Liver (tissue), 9 donors: ENCODE results near the gene LPP. TPM values are rescaled to one million over a fixed set of nuclear protein-coding genes. Genes with fewer than 3 reads are reported as not detected.

ENCODE experiments used
- DNase-seq: peaks from one replicate; pipeline ENCODE4 v3.0.0-alpha.2; 2017; ENCODE audit warnings: low spot score
- H3K27ac ChIP-seq, 2 donors: one replicate each; pipeline ENCODE4 v1.7.0; 2013; ENCODE audit warnings: inconsistent platforms in 2 of 2, low read length in 2 of 2, control low read depth in 1 of 2, low read depth in 1 of 2, mild to moderate bottlenecking in 1 of 2
- H3K27me3 ChIP-seq, 4 donors: one replicate each; pipeline versions ENCODE4 v1.6.1 to v1.7.0; 2013; ENCODE audit warnings: low read length in 3 of 4, inconsistent platforms in 1 of 4, mild to moderate bottlenecking in 1 of 4, moderate library complexity in 1 of 4; ENCODE audit not compliant: control insufficient read depth in 4 of 4, insufficient read depth in 4 of 4
- H3K36me3 ChIP-seq, 4 donors: one replicate each; pipeline versions ENCODE4 v1.6.1 to v1.7.0; 2013; ENCODE audit warnings: low read length in 3 of 4, mild to moderate bottlenecking in 3 of 4, low read depth in 1 of 4, moderate library complexity in 1 of 4; ENCODE audit not compliant: control insufficient read depth in 4 of 4, insufficient read depth in 3 of 4
- H3K4me1 ChIP-seq, 4 donors: one replicate each; pipeline versions ENCODE4 v1.6.1 to v1.7.0; 2013; ENCODE audit warnings: low read length in 3 of 4, mild to moderate bottlenecking in 3 of 4, moderate library complexity in 1 of 4; ENCODE audit not compliant: control insufficient read depth in 4 of 4, insufficient read depth in 4 of 4
- H3K4me3 ChIP-seq, 3 donors: one replicate each; pipeline versions ENCODE4 v1.6.1 to v1.7.0; 2013; ENCODE audit warnings: low read length in 3 of 3, control low read depth in 1 of 3, low read depth in 1 of 3, mild to moderate bottlenecking in 1 of 3
- H3K9ac ChIP-seq, 2 donors: one replicate each; pipeline ENCODE4 v1.7.0; 2013; ENCODE audit warnings: low read length in 2 of 2, mild to moderate bottlenecking in 2 of 2, moderate library complexity in 2 of 2, control low read depth in 1 of 2, low read depth in 1 of 2
- H3K9me3 ChIP-seq, 4 donors: one replicate each; pipeline versions ENCODE4 v1.6.1 to v1.7.0; 2013; ENCODE audit warnings: low read length in 3 of 4; ENCODE audit not compliant: control insufficient read depth in 4 of 4
- EGR1 ChIP-seq, 2 donors: IDR thresholded peaks; 2 replicates each; pipeline ENCODE4 v1.6.1; 2016 to 2018; ENCODE audit warnings: antibody characterized with exemption in 2 of 2, low read depth in 2 of 2
- FOXA1 ChIP-seq: IDR thresholded peaks from 2 replicates; pipeline ENCODE4 v1.6.1; 2016; ENCODE audit warnings: antibody characterized with exemption
- FOXA2 ChIP-seq: IDR thresholded peaks from 2 replicates; pipeline ENCODE4 v1.6.1; 2016; ENCODE audit warnings: antibody characterized with exemption
- GABPA ChIP-seq, 2 donors: IDR thresholded peaks in 1 of 2; conservative IDR thresholded peaks in 1 of 2; 2 replicates each; pipeline ENCODE4 v1.6.1; 2016; ENCODE audit warnings: antibody characterized with exemption in 2 of 2, mild to moderate bottlenecking in 1 of 2, moderate library complexity in 1 of 2
- HNF4A ChIP-seq, 2 donors: conservative IDR thresholded peaks; 2 replicates each; pipeline ENCODE4 v1.6.1; 2016; ENCODE audit warnings: antibody characterized with exemption in 2 of 2, mild to moderate bottlenecking in 2 of 2
- HNF4G ChIP-seq: IDR thresholded peaks from 2 replicates; pipeline ENCODE4 v1.6.1; 2016; ENCODE audit warnings: antibody characterized with exemption
- JUND ChIP-seq, 2 donors: IDR thresholded peaks; 2 replicates each; pipeline ENCODE4 v1.6.1; 2016; ENCODE audit warnings: antibody characterized with exemption in 2 of 2
- NR2F2 ChIP-seq: IDR thresholded peaks from 2 replicates; pipeline ENCODE4 v1.6.1; 2016; ENCODE audit warnings: antibody characterized with exemption
- RAD21 ChIP-seq, 2 donors: IDR thresholded peaks; 2 replicates each; pipeline ENCODE4 v1.6.1; 2016; ENCODE audit warnings: antibody characterized with exemption in 2 of 2, mild to moderate bottlenecking in 2 of 2
- REST ChIP-seq: IDR thresholded peaks from 2 replicates; pipeline ENCODE4 v1.6.1; 2016; ENCODE audit warnings: antibody characterized with exemption, mild to moderate bottlenecking
- RXRA ChIP-seq, 2 donors: IDR thresholded peaks; 2 replicates each; pipeline ENCODE4 v1.6.1; 2017 to 2018; ENCODE audit warnings: antibody characterized with exemption in 2 of 2, mild to moderate bottlenecking in 1 of 2
- SP1 ChIP-seq: IDR thresholded peaks from 2 replicates; pipeline ENCODE4 v1.6.1; 2018; ENCODE audit warnings: antibody characterized with exemption, mild to moderate bottlenecking
- TAF1 ChIP-seq: conservative IDR thresholded peaks from 2 replicates; pipeline ENCODE4 v1.6.1; 2016; ENCODE audit warnings: antibody characterized with exemption, mild to moderate bottlenecking
- YY1 ChIP-seq: IDR thresholded peaks from 2 replicates; pipeline ENCODE4 v1.6.1; 2016; ENCODE audit warnings: antibody characterized with exemption, mild to moderate bottlenecking
- WGBS: extraction: QIAGEN DNeasy Blood & Tissue Kit; methylation state at CpG from one replicate; pipeline ENCODE4 v1.1.7; 2013; 5-methylcytosine and 5-hydroxymethylcytosine counted together
- polyA plus RNA-seq, 2 donors: library from polyadenylated mRNA; stranded (reverse) in 1 of 2; unstranded in 1 of 2; fragments of 200-250 nt in 1 of 2; fragments of >200 nt in 1 of 2; fragmentation: Nextera tagmentation in 1 of 2; extraction: Ambion mirVana in 1 of 2; gene quantifications; one replicate each; pipeline versions ENCODE4 v1.2.1 to v1.2.3, GENCODE V29; 2013 to 2015
- total RNA-seq, 2 donors: library from RNA; depleted of rRNA; stranded (reverse); fragments of >200 nt; gene quantifications; one replicate each; pipeline ENCODE4 v1.2.3, GENCODE V29; 2014
- TF ChIP-seq, protein P1 (sequence below): IDR thresholded peaks from 2 replicates; pipeline ENCODE4 v1.6.1; 2016; ENCODE audit warnings: antibody characterized with exemption
- TF ChIP-seq, protein P2 (sequence below): IDR thresholded peaks from 2 replicates; pipeline ENCODE4 v1.6.1; 2016; ENCODE audit warnings: antibody characterized with exemption
- TF ChIP-seq, protein P3 (sequence below): IDR thresholded peaks from 2 replicates; pipeline ENCODE4 v1.6.1; 2016; ENCODE audit warnings: antibody characterized with exemption
- donor health status: healthy.
- donor health status: healthy.
- donor health status: healthy.
- donor health status: healthy.
- donor health status: healthy.

LPP gene
- total and polyA plus RNA-seq, 4 donors, result 3.3 to 53.7 (median 28.2) TPM

GRCh38 chr3:188149587-188149986, 4.4 kb upstream of the LPP start:
- H3K36me3 ChIP-seq, result no peaks in the 10 kb centered on the region
- TF ChIP-seq TAF1 (no peak), HNF4A (conservative IDR thresholded peaks at IDR 0.05) (no peak), HNF4G (no peak)
- H3K27me3 ChIP-seq, result no peaks in the 10 kb centered on the region
- H3K4me1 ChIP-seq, result peaks cover 0 to 10% (median 6%) of the 10 kb centered on the region in 4 donors
- no peak for DNase-seq
- 90% methylated on average over 9 of the region's 9 CpGs for WGBS
- no peak overlapping the region for H3K27ac ChIP-seq
- H3K9me3 ChIP-seq, result no peaks in the 10 kb centered on the region
- H3K9ac ChIP-seq, result no peak overlapping the region
- no peak overlapping the region for H3K4me3 ChIP-seq

- H3K9me3 ChIP-seq, result no peaks in the 10 kb centered on the region
- H3K4me3 ChIP-seq, result no peak overlapping the region
- no peak overlapping the region for H3K27ac ChIP-seq
- H3K27me3 ChIP-seq, result no peaks in the 10 kb centered on the region
- peaks cover 2 to 17% (median 12%) of the 10 kb centered on the region in 4 donors for H3K4me1 ChIP-seq
- no peak overlapping the region for H3K9ac ChIP-seq
- TF ChIP-seq, protein P1, sequence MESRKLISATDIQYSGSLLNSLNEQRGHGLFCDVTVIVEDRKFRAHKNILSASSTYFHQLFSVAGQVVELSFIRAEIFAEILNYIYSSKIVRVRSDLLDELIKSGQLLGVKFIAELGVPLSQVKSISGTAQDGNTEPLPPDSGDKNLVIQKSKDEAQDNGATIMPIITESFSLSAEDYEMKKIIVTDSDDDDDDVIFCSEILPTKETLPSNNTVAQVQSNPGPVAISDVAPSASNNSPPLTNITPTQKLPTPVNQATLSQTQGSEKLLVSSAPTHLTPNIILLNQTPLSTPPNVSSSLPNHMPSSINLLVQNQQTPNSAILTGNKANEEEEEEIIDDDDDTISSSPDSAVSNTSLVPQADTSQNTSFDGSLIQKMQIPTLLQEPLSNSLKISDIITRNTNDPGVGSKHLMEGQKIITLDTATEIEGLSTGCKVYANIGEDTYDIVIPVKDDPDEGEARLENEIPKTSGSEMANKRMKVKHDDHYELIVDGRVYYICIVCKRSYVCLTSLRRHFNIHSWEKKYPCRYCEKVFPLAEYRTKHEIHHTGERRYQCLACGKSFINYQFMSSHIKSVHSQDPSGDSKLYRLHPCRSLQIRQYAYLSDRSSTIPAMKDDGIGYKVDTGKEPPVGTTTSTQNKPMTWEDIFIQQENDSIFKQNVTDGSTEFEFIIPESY, result no peak
- TF ChIP-seq RAD21 (IDR thresholded peaks at IDR 0.05) (no peak), SP1 (no peak), FOXA2 (no peak), YY1 (no peak), EGR1 (IDR thresholded peaks at IDR 0.05; ENCODE audit: low read depth in 2 of 2) (no peak), REST (no peak), GABPA (IDR thresholded peaks at IDR 0.05 in 1 of 2, conservative IDR thresholded peaks at IDR 0.05 in 1 of 2) (no peak), NR2F2 (no peak), FOXA1 (no peak), JUND (IDR thresholded peaks at IDR 0.05) (no peak), TAF1 (no peak), HNF4A (conservative IDR thresholded peaks at IDR 0.05) (no peak)
- no peak for DNase-seq
- no peaks in the 10 kb centered on the region for H3K36me3 ChIP-seq
- 95% methylated on average over 6 of the region's 6 CpGs for WGBS
These were observed 3.0 kb upstream of the LPP start for GRCh38 chr3:188150982-188151381.

GRCh38 chr3:188151438-188151837, 2.5 kb upstream of the LPP start:
- no peaks in the 10 kb centered on the region for H3K9me3 ChIP-seq
- peaks cover 5 to 21% (median 17%) of the 10 kb centered on the region in 4 donors for H3K4me1 ChIP-seq
- no peak for TF ChIP-seq TAF1
- no peak for TF ChIP-seq GABPA (IDR thresholded peaks at IDR 0.05 in 1 of 2, conservative IDR thresholded peaks at IDR 0.05 in 1 of 2)
- TF ChIP-seq, protein P1, result no peak
- TF ChIP-seq EGR1 (IDR thresholded peaks at IDR 0.05; ENCODE audit: low read depth in 2 of 2), result no peak
- no peak for TF ChIP-seq SP1
- no peak for TF ChIP-seq RXRA (IDR thresholded peaks at IDR 0.05)
- TF ChIP-seq, protein P2, sequence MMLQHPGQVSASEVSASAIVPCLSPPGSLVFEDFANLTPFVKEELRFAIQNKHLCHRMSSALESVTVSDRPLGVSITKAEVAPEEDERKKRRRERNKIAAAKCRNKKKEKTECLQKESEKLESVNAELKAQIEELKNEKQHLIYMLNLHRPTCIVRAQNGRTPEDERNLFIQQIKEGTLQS, result no peak
- TF ChIP-seq REST, result no peak
- TF ChIP-seq, protein P3, sequence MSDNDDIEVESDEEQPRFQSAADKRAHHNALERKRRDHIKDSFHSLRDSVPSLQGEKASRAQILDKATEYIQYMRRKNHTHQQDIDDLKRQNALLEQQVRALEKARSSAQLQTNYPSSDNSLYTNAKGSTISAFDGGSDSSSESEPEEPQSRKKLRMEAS, result no peak
- no peak for TF ChIP-seq FOXA2
- TF ChIP-seq FOXA1, result no peak
- TF ChIP-seq NR2F2, result no peak
- 90% methylated on average over 4 of the region's 4 CpGs for WGBS
- no peaks in the 10 kb centered on the region for H3K27me3 ChIP-seq
- H3K4me3 ChIP-seq, result no peak overlapping the region
- no peaks in the 10 kb centered on the region for H3K36me3 ChIP-seq
- DNase-seq, result no peak
- H3K9ac ChIP-seq, result no peak overlapping the region
- no peak overlapping the region for H3K27ac ChIP-seq
